IPS DF 6.9 (cell line): ENCODE measurements around the gene DCK.
"Not testable (repeated sequence)": the region's sequence is repeated elsewhere in the genome, so short reads cannot be mapped to it uniquely, and the experiment has no call there.

Experiments
- DNase-seq: peaks from one replicate; pipeline ENCODE4 v3.0.0-alpha.2; 2013; ENCODE audit warnings: low read depth, low spot score
- H3K27ac ChIP-seq: one replicate; pipeline ENCODE4 v1.5.1; 2013; ENCODE audit warnings: low read length, control low read depth
- H3K27me3 ChIP-seq: 2 replicates; pipeline ENCODE4 v1.6.1; 2013; ENCODE audit warnings: mild to moderate bottlenecking, low read length; ENCODE audit not compliant: control insufficient read depth, insufficient read depth
- H3K36me3 ChIP-seq: 2 replicates; pipeline ENCODE4 v1.6.1; 2013; ENCODE audit warnings: low read length; ENCODE audit not compliant: control insufficient read depth, insufficient read depth
- H3K4me1 ChIP-seq: 2 replicates; pipeline ENCODE4 v1.6.1; 2013; ENCODE audit warnings: low read length; ENCODE audit not compliant: control insufficient read depth, insufficient read depth
- H3K4me3 ChIP-seq: 2 replicates; pipeline ENCODE4 v1.5.1; 2013; ENCODE audit warnings: mild to moderate bottlenecking, low read length
- H3K9me3 ChIP-seq: 2 replicates; pipeline ENCODE4 v1.6.1; 2013; ENCODE audit warnings: low read length, inconsistent platforms; ENCODE audit not compliant: control insufficient read depth, insufficient read depth
- whole genome bisulfite sequencing: extraction: QIAGEN DNeasy Blood & Tissue Kit; methylation state at CpG from one replicate; pipeline ENCODE4 v1.1.7; 2013; ENCODE audit warnings: mixed read lengths, missing lambda C conversion rate; ENCODE audit not compliant: insufficient read length, insufficient coverage; 5-methylcytosine and 5-hydroxymethylcytosine counted together

DCK gene

GRCh38 chr4:71053613-71054012, 60.2 kb downstream of the DCK start:
- H3K27ac ChIP-seq, H3K9me3 ChIP-seq, DNase-seq, H3K4me3 ChIP-seq, H3K27me3 ChIP-seq, H3K4me1 ChIP-seq, H3K36me3 ChIP-seq: not testable (repeated sequence)
- no CpG with 5 or more reads among the region's 1 CpG for WGBS

DNA sequence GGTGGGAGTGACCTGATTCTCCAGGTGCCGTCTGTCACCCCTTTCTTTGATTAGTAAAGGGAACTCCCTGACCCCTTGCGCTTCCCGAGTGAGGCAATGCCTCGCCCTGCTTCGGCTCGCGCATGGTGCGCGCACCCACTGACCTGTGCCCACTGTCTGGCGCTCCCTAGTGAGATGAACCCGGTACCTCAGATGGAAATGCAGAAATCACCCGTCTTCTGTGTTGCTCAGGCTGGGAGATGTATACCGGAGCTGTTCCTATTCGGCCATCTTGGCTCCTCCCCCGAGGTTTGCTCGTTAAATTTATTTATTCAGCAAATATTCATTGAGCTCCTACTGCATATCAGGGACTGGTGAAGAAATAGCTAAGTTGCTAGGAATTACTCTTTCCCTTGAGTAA, 66.1 kb downstream of the DCK start:
- H3K36me3 ChIP-seq, H3K9me3 ChIP-seq, DNase-seq, H3K27ac ChIP-seq, H3K4me1 ChIP-seq, H3K4me3 ChIP-seq, H3K27me3 ChIP-seq: not testable (repeated sequence)
- no CpG with 5 or more reads among the region's 16 CpGs for WGBS

DNA sequence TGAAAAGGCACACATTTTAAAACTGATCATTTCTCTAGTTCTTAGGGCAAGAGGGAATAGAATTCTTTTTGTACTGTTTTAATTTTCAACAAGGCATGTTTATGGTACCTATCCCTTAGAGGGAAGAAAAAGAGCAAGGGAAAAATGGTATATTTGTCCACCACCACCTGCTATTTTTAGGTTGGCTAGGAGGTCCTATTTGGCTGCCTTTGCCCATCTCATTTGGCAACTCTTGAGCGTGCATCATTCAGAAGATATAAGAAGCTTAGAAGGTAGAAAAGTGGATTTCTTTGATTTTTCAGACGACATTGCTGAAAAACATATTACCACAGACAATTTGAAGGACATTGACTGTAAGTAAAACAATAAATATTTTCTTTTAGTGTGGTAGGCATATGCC, 69.0 kb downstream of the DCK start:
- DNase-seq = no peak
- H3K4me3 ChIP-seq = no peak overlapping the region
- H3K9me3 ChIP-seq = no peaks in the 10 kb centered on the region
- no peak overlapping the region for H3K27ac ChIP-seq
- WGBS = no CpG with 5 or more reads among the region's 2 CpGs
- H3K36me3 ChIP-seq = no peaks in the 10 kb centered on the region
- H3K27me3 ChIP-seq = no peaks in the 10 kb centered on the region
- H3K4me1 ChIP-seq = no peaks in the 10 kb centered on the region

DNA sequence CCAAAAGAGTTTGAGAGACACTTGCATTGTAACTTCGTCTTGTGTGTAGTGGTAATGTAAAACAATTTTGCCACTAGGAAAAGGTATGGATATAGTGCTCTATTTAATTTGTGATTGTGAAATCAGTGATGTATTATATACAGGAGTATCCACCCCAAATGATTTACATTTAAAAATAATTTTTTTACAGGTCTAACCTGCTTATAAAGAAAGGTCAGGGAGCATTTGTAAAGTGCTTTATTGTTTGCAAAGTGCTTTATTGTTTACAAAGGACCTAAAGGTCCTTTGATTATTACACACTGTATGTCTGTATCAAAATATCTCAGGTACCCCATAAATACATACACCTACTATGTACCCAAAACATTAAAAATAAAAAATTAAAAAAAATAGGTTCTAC, 70.3 kb downstream of the DCK start:
- Histone ChIP-seq H3K36me3 (no peaks in the 10 kb centered on the region), H3K4me1 (no peaks in the 10 kb centered on the region), H3K4me3 (no peak overlapping the region), H3K27ac (no peak overlapping the region), H3K9me3 (no peaks in the 10 kb centered on the region), H3K27me3 (no peaks in the 10 kb centered on the region)
- no CpG with 5 or more reads among the region's 1 CpG for WGBS
- DNase-seq = no peak

GRCh38 chr4:71064521-71064920, 71.1 kb downstream of the DCK start:
- Histone ChIP-seq H3K27me3 (no peaks in the 10 kb centered on the region), H3K9me3 (no peaks in the 10 kb centered on the region), H3K4me3 (no peak overlapping the region), H3K27ac (no peak overlapping the region), H3K4me1 (no peaks in the 10 kb centered on the region), H3K36me3 (no peaks in the 10 kb centered on the region)
- 100% methylated on average over 1 of the region's 6 CpGs for WGBS
- no peak for DNase-seq

DNA sequence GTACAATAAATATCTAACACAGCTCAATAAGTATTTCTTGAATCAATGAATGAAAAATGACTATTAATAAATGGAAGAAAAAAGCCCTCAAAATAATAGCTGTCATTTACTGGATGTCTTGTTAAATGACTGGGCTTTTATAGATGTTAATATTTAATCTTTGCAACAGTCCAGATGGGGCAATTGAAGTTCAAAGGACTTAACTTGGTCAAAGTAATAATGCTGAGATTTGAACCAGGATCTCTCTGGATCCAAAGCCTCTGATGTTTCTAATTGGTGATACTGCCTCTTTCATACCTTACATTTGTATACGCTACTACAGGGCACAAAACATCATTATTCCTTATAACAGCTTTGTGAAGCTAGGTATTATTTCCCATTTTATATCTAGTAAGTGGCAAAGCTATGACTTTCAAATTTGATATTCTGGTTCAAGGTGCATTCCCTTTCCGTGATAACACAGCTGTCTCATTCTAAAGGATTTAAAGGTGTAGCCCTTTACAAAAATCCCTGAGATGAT, 72.6 kb downstream of the DCK start:
- no peak overlapping the region for H3K27ac ChIP-seq
- H3K4me3 ChIP-seq = no peak overlapping the region
- no peaks in the 10 kb centered on the region for H3K36me3 ChIP-seq
- WGBS = no CpG with 5 or more reads among the region's 2 CpGs
- no peaks in the 10 kb centered on the region for H3K4me1 ChIP-seq
- H3K27me3 ChIP-seq = no peaks in the 10 kb centered on the region
- DNase-seq = no peak
- H3K9me3 ChIP-seq = no peaks in the 10 kb centered on the region

GRCh38 chr4:71066737-71067716, 73.6 kb downstream of the DCK start:
- no peaks in the 10 kb centered on the region for H3K36me3 ChIP-seq
- no peak overlapping the region for H3K27ac ChIP-seq
- no CpG with 5 or more reads among the region's 4 CpGs for WGBS
- no peaks in the 10 kb centered on the region for H3K9me3 ChIP-seq
- DNase-seq = no peak
- H3K4me3 ChIP-seq = no peak overlapping the region
- no peaks in the 10 kb centered on the region for H3K4me1 ChIP-seq
- no peaks in the 10 kb centered on the region for H3K27me3 ChIP-seq

GRCh38 chr4:71069063-71069462, 75.6 kb downstream of the DCK start:
- H3K4me1 ChIP-seq = no peaks in the 10 kb centered on the region
- H3K27me3 ChIP-seq = no peaks in the 10 kb centered on the region
- H3K9me3 ChIP-seq = no peaks in the 10 kb centered on the region
- no CpG with 5 or more reads among the region's 1 CpG for WGBS
- no peaks in the 10 kb centered on the region for H3K36me3 ChIP-seq
- no peak overlapping the region for H3K4me3 ChIP-seq
- DNase-seq = no peak
- no peak overlapping the region for H3K27ac ChIP-seq

DNA sequence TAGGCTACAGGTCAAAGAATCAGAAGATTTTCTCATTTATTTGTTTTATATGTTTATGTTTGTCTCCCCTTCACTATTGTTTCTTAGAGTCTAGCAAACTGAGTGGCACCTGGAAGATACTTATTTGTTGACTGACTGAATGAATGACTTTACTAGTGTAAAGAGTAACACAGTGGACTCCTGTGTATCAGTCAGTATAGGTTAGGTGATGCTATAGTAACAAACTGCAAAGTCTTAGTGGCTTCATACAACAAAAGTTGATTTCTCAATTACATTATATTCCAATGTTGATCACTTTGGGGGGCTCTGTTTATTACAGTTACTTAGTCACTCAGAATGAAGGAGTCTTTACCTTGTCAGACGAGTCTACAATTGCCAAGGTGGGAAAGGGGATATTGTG, 76.6 kb downstream of the DCK start:
- Histone ChIP-seq H3K36me3 (no peaks in the 10 kb centered on the region), H3K4me1 (no peaks in the 10 kb centered on the region), H3K4me3 (no peak overlapping the region), H3K27ac (no peak overlapping the region), H3K27me3 (no peaks in the 10 kb centered on the region), H3K9me3 (no peaks in the 10 kb centered on the region)
- WGBS = no CpG with 5 or more reads among the region's 1 CpG
- DNase-seq = no peak

DNA sequence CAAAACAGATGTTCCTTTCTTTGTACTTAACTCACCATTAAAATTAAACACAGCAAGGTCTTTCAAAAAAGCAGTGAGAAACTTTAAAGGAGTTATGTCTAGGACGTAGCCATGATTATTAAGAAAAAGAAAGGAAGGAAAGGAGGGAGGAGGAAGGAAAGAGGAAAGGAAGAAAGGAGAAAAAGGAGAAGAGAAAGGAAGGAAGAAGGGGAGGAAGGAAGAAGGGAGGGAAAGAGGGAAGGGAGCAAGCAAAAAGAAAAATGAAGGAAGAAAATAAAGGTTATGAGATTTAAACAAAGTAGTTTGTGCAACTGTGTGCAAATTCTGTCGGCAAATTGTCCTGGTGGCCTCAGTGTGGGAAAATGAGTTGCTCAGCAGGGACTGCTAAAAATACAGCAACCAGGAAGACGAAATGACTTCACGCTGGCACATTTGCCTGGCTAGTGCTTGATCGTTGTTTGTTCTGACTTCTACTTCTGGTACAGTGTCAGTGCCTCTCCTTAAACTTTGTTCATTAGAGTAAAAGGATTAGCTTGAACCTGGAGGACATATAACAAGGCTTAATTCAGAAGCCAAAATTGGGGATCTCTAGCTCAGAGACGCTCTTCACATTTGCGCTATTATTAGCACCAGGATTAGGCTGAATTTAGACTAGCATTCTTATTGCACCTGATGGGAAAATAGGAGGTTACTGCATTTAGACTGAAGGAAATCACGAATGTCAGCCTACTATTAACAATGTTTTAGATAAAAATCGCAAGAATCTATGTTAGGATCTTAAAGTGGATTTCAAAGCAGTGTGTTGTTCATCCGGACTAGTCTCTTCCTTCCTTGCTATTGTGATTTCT, 81.2 kb downstream of the DCK start:
- DNase-seq = no peak
- Histone ChIP-seq H3K27me3 (no peaks in the 10 kb centered on the region), H3K9me3 (no peaks in the 10 kb centered on the region), H3K36me3 (no peaks in the 10 kb centered on the region), H3K4me1 (no peaks in the 10 kb centered on the region), H3K4me3 (no peak overlapping the region), H3K27ac (no peak overlapping the region)
- 100% methylated on average over 1 of the region's 10 CpGs for WGBS
